HEK293T (cell line): ENCODE results near the gene ADIRF.

ENCODE experiments used
- CTCF ChIA-PET: fragments of 350-600 bp; formaldehyde crosslinking; extraction: SDS; loops from one replicate; lab custom pipeline; 2021; ENCODE audit warnings: antibody characterized with exemption, inconsistent platforms; lab: Yijun Ruan, JAX
- POLR2A ChIA-PET: fragments of 350-600 bp; formaldehyde crosslinking; extraction: SDS; loops from one replicate; lab custom pipeline; 2020; ENCODE audit warnings: antibody characterized with exemption, inconsistent platforms; lab: Yijun Ruan, JAX
- DNase-seq: peaks from one replicate; pipeline ENCODE4 v3.0.0; 2012; ENCODE audit warnings: mixed read lengths; ENCODE audit errors: extremely low spot score
- ARNT ChIP-seq: fragments of 450-650 bp; IDR thresholded peaks from 2 replicates; pipeline ENCODE4 v1.6.1; 2017; ENCODE audit warnings: mild to moderate bottlenecking
- BHLHE40 ChIP-seq: fragments of 450-650 bp; IDR thresholded peaks from 2 replicates; pipeline ENCODE4 v1.6.1; 2016; ENCODE audit warnings: mild to moderate bottlenecking, moderate library complexity, borderline replicate concordance
- CTBP1 ChIP-seq: fragments of 450-650 bp; IDR thresholded peaks from 2 replicates; pipeline ENCODE4 v1.6.1; 2016; ENCODE audit warnings: borderline replicate concordance
- ELF4 ChIP-seq: fragments of 450-650 bp; IDR thresholded peaks from 2 replicates; pipeline ENCODE4 v1.6.1; 2017; ENCODE audit warnings: antibody characterized with exemption
- FOXA1 ChIP-seq: fragments of 450-650 bp; IDR thresholded peaks from 2 replicates; pipeline ENCODE4 v1.6.1; 2016; ENCODE audit warnings: mild to moderate bottlenecking
- FOXK2 ChIP-seq: fragments of 450-650 bp; IDR thresholded peaks from 2 replicates; pipeline ENCODE4 v1.6.1; 2016; ENCODE audit warnings: mild to moderate bottlenecking
- FOXM1 ChIP-seq: fragments of 450-650 bp; IDR thresholded peaks from 2 replicates; pipeline ENCODE4 v1.6.1; 2017; ENCODE audit warnings: mild to moderate bottlenecking, borderline replicate concordance
- HDGF ChIP-seq: fragments of 450-650 bp; IDR thresholded peaks from 2 replicates; pipeline ENCODE4 v1.6.1; 2017; ENCODE audit warnings: antibody characterized with exemption, borderline replicate concordance
- L3MBTL2 ChIP-seq: fragments of 450-650 bp; conservative IDR thresholded peaks from 2 replicates; pipeline ENCODE4 v1.6.1; 2016; ENCODE audit warnings: mild to moderate bottlenecking
- LEF1 ChIP-seq: fragments of 450-650 bp; IDR thresholded peaks from 2 replicates; pipeline ENCODE4 v1.6.1; 2017; ENCODE audit warnings: mild to moderate bottlenecking, borderline replicate concordance
- NFRKB ChIP-seq: fragments of 450-650 bp; IDR thresholded peaks from 2 replicates; pipeline ENCODE4 v1.6.1; 2016; ENCODE audit warnings: mild to moderate bottlenecking, moderate library complexity
- SP1 ChIP-seq: fragments of 450-650 bp; IDR thresholded peaks from 2 replicates; pipeline ENCODE4 v1.6.1; 2017
- SUZ12 ChIP-seq: fragments of 450-650 bp; IDR thresholded peaks from 2 replicates; pipeline ENCODE4 v1.6.1; 2016; ENCODE audit warnings: mild to moderate bottlenecking
- TARDBP ChIP-seq: fragments of 450-650 bp; IDR thresholded peaks from 2 replicates; pipeline ENCODE4 v1.6.1; 2016
- ZNF384 ChIP-seq: fragments of 450-650 bp; IDR thresholded peaks from 2 replicates; pipeline ENCODE4 v1.6.1; 2016
- TF ChIP-seq, protein P1 (sequence below): fragments of 450-650 bp; IDR thresholded peaks from 2 replicates; pipeline ENCODE4 v1.6.1; 2016

ADIRF gene

GRCh38 chr10:86941426-86941825, 26.9 kb upstream of the ADIRF start:
- TF ChIP-seq, protein P1, sequence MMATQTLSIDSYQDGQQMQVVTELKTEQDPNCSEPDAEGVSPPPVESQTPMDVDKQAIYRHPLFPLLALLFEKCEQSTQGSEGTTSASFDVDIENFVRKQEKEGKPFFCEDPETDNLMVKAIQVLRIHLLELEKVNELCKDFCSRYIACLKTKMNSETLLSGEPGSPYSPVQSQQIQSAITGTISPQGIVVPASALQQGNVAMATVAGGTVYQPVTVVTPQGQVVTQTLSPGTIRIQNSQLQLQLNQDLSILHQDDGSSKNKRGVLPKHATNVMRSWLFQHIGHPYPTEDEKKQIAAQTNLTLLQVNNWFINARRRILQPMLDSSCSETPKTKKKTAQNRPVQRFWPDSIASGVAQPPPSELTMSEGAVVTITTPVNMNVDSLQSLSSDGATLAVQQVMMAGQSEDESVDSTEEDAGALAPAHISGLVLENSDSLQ: no peak
- no peak for TF ChIP-seq CTBP1
- no peak for TF ChIP-seq FOXA1
- ChIA-PET POLR2A (no interaction called here), CTCF (interaction anchor here (1.9 kb wide), 1 partner anchor 19 kb away, joined by 4 read pairs; no protein-coding TSS in a partner anchor)
- DNase-seq: no peak

DNA sequence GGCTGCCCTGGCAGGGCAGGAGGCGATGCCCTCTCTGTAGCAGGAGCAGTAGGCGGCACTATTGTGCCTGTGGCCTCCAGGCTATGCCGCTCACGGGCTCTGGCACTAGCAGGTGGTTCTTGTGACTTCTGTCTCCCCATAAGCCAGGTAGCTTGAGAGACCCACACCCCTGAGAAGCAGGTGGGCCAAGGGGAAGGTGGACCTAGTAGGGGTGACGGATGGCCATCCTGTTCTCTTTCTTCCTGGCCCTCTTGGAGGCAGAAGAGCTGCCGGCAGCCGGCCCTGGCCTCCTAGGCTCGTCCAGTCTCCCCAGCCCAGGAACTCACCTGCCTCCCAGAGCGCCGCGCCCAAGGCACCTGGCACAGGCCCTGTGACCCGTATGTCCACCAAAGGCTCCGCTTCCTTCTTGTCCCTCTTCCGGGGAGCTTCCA, 26.3 kb upstream of the ADIRF start:
- no peak for TF ChIP-seq ELF4
- no peak for TF ChIP-seq FOXK2
- TF ChIP-seq, protein P1: no peak
- TF ChIP-seq TARDBP: no peak
- no peak for TF ChIP-seq BHLHE40
- no peak for TF ChIP-seq L3MBTL2
- no peak for TF ChIP-seq FOXM1
- TF ChIP-seq HDGF: no peak
- TF ChIP-seq ARNT: no peak
- no peak for TF ChIP-seq FOXA1
- TF ChIP-seq ZNF384: no peak
- TF ChIP-seq LEF1: no peak
- TF ChIP-seq SP1: no peak
- TF ChIP-seq SUZ12: no peak
- no peak for TF ChIP-seq CTBP1
- no peak for TF ChIP-seq NFRKB
- CTCF ChIA-PET: interaction anchor here (1.9 kb wide), 1 partner anchor 18 kb away, joined by 4 read pairs; no protein-coding TSS in a partner anchor
- no peak for DNase-seq
- POLR2A ChIA-PET: interaction anchor here (1.4 kb wide), 1 partner anchor 25 kb away, joined by 3 read pairs; no protein-coding TSS in a partner anchor

DNA sequence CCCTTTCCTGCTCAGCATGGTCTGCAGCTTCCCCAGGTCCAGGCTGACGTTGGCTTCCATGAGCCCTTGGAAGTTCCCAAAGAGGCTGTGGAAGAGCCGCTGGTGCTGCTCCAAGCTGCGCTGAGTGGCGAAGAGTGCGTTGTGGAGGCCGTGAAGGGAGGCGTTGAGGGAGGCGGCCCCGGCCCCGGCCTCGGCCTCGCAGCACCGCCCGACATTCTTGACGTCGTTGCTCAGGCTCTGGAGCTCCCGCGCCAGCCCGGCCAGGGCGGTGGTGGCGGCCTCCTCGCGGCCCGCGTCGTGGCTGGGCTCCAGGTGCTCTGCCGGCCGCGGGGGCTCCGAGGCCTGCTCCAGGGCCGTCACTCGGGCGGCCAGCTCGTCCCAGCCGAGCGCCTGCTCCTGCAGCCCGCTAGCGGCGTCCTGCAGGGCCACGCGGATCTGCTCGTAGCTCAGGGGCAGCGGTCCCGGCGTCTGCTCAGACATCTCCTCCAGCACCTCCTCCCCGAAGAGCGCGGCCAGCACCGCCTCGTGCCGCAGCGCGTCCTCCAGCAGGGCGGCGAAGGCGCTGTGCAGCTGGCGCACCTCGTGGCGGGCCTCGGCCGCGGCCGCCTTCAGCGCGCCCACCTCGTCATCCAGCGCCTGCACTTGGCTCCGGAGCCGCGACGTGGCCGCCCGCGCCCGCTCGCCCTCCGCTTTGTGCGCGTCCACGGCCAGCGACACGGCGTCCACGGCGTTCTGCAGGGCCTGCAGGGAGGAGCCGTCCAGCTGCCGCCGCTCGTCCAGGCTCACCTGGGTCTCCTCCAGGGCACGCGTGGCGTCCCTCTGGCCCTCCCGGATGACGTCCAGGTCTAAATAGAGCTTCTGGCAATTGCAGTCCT, 25.6 kb upstream of the ADIRF start:
- TF ChIP-seq HDGF (no peak), FOXK2 (no peak)
- CTCF ChIA-PET: interaction anchor here (1.9 kb wide), 1 partner anchor 18 kb away, joined by 4 read pairs; no protein-coding TSS in a partner anchor
- no peak for DNase-seq
- POLR2A ChIA-PET: interaction anchor here (1.4 kb wide), 1 partner anchor 24 kb away, joined by 3 read pairs; no protein-coding TSS in a partner anchor

DNA sequence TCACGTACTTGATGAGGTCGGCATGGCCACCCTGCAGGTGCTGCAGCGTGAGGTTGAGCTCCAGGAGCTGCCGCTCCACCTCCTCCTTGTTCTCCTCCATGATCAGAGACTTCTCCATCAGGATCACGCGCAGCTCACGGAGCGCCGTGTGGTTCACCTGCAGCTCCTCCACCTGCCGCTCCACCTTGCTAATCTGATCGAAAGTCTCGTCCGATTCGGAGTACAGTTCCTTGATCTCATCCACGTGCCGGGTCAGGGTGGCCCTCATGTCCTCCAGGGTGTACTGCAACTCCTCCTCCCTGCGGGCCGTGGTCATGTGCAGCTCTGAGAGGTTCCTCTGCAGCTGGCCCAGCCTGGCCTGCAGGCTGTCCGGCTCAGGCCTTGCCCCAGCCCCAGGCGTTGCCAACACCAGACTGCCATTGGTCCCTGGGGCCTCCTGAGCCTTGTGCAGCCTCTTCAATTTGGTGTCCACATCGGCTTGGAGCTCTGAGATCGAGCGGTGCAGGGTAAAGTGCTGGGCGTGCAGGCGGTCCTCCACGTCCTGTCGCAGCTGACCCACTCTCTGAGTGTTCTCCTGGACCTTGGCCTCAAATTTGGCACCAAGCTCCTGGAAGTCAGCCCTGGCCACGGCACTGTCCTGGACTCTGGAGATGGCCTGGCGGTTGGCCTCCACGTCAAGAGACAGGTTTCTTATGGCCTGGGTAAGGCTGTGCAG, 24.8 kb upstream of the ADIRF start:
- CTCF ChIA-PET: no interaction called here
- no peak for TF ChIP-seq ZNF384
- TF ChIP-seq FOXK2: no peak
- TF ChIP-seq, protein P1: no peak
- TF ChIP-seq SP1: no peak
- TF ChIP-seq ELF4: no peak
- TF ChIP-seq L3MBTL2: no peak
- TF ChIP-seq NFRKB: no peak
- TF ChIP-seq ARNT: no peak
- TF ChIP-seq BHLHE40: no peak
- no peak for TF ChIP-seq LEF1
- no peak for TF ChIP-seq FOXM1
- TF ChIP-seq SUZ12: no peak
- TF ChIP-seq CTBP1: no peak
- TF ChIP-seq FOXA1: no peak
- no peak for TF ChIP-seq TARDBP
- no peak for TF ChIP-seq HDGF
- DNase-seq: no peak
- POLR2A ChIA-PET: interaction anchor here (1.4 kb wide), 1 partner anchor 23 kb away, joined by 3 read pairs; no protein-coding TSS in a partner anchor

GRCh38 chr10:86944031-86944419, 24.3 kb upstream of the ADIRF start:
- ChIA-PET CTCF (no interaction called here), POLR2A (no interaction called here)
- DNase-seq: no peak
- no peak for TF ChIP-seq HDGF
- no peak for TF ChIP-seq SP1
- TF ChIP-seq FOXM1: no peak
- TF ChIP-seq CTBP1: no peak
- no peak for TF ChIP-seq FOXK2
- TF ChIP-seq L3MBTL2: no peak
- TF ChIP-seq ELF4: no peak
- TF ChIP-seq ZNF384: no peak
- TF ChIP-seq SUZ12: no peak
- TF ChIP-seq ARNT: no peak
- TF ChIP-seq, protein P1: no peak
- no peak for TF ChIP-seq TARDBP
- TF ChIP-seq BHLHE40: no peak
- TF ChIP-seq LEF1: no peak
- no peak for TF ChIP-seq NFRKB
- no peak for TF ChIP-seq FOXA1
